Measurements from ENCODE around the gene LRRC4B. TPM values are rescaled to one million over a fixed set of nuclear protein-coding genes. Genes with fewer than 3 reads are reported as not detected.

LRRC4B gene
- total and polyA plus RNA-seq, 2 experiments from 2014 or later, result 2.1 to 6.0 TPM

DNA sequence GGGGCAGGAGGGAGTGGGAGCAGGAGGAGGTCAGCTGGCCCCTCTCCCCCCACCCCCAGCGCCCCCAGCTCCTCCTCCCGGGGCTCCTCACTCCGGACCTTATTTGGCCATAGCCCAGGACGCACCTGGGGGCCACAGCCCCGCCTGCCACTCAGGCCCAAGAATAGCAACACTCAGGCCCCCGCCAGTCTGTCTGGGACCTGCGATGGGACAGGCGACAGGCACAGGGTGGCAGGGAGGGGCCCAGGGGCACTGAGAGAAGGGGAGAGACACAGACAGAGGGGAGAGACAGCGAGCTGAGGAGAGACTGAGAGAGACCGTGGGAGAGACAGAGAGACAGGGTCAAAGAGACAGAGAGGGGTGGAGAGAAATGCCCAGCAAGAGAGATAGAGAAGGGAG, 67.5 kb downstream of the LRRC4B start:
- Histone ChIP-seq H3K9me3 (ENCODE audit: low read depth) (no peaks in the 10 kb centered on the region), H3K9me2 (replicated peaks; ENCODE audit: insufficient read depth) (no peaks in the 10 kb centered on the region), H3K27ac (no peak overlapping the region), H3K79me2 (no peaks in the 10 kb centered on the region), H2AFZ (no peak overlapping the region), H3K4me2 (no peak overlapping the region), H3K4me3 (no peak overlapping the region), H3K4me1 (ENCODE audit: insufficient read depth) (no peaks in the 10 kb centered on the region), H3K27me3 (peaks cover 15% of the 10 kb centered on the region), H4K20me1 (ENCODE audit: insufficient read depth, poor library complexity, severe bottlenecking) (no peaks in the 10 kb centered on the region), H3K36me3 (replicated peaks; ENCODE audit: insufficient read depth, low read depth) (no peaks in the 10 kb centered on the region)
- TF ChIP-seq, protein P1, sequence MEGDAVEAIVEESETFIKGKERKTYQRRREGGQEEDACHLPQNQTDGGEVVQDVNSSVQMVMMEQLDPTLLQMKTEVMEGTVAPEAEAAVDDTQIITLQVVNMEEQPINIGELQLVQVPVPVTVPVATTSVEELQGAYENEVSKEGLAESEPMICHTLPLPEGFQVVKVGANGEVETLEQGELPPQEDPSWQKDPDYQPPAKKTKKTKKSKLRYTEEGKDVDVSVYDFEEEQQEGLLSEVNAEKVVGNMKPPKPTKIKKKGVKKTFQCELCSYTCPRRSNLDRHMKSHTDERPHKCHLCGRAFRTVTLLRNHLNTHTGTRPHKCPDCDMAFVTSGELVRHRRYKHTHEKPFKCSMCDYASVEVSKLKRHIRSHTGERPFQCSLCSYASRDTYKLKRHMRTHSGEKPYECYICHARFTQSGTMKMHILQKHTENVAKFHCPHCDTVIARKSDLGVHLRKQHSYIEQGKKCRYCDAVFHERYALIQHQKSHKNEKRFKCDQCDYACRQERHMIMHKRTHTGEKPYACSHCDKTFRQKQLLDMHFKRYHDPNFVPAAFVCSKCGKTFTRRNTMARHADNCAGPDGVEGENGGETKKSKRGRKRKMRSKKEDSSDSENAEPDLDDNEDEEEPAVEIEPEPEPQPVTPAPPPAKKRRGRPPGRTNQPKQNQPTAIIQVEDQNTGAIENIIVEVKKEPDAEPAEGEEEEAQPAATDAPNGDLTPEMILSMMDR (IDR thresholded peaks at IDR 0.05; ENCODE audit: poor library complexity), result no peak
- TF ChIP-seq EZH2phosphoT487 (IDR thresholded peaks at IDR 0.05; ENCODE audit: low read depth, severe bottlenecking, unreplicated experiment), result no peak
- TF ChIP-seq EZH2 (IDR thresholded peaks at IDR 0.05; ENCODE audit: borderline replicate concordance), result no peak
- 51% methylated on average over 8 of the region's 10 CpGs for WGBS (ENCODE audit: low lambda C conversion rate, missing lambda C conversion rate)
- no peak for DNase-seq (ENCODE audit: low spot score)

GRCh38 chr19:50500060-50500752, 68.0 kb downstream of the LRRC4B start:
- no peaks in the 10 kb centered on the region for H4K20me1 ChIP-seq (ENCODE audit: insufficient read depth, poor library complexity, severe bottlenecking)
- H3K4me3 ChIP-seq, result no peak overlapping the region
- H3K79me2 ChIP-seq, result no peaks in the 10 kb centered on the region
- H3K36me3 ChIP-seq (replicated peaks; ENCODE audit: insufficient read depth, low read depth), result no peaks in the 10 kb centered on the region
- peaks cover 15% of the 10 kb centered on the region for H3K27me3 ChIP-seq
- TF ChIP-seq, protein P1 (IDR thresholded peaks at IDR 0.05; ENCODE audit: poor library complexity), result peak; percentile 26
- TF ChIP-seq EZH2 (IDR thresholded peaks at IDR 0.05; ENCODE audit: borderline replicate concordance), result no peak
- no peaks in the 10 kb centered on the region for H3K4me1 ChIP-seq (ENCODE audit: insufficient read depth)
- H3K27ac ChIP-seq, result no peak overlapping the region
- H3K9me2 ChIP-seq (replicated peaks; ENCODE audit: insufficient read depth), result no peaks in the 10 kb centered on the region
- 30% methylated on average over 12 of the region's 27 CpGs for WGBS (ENCODE audit: low lambda C conversion rate, missing lambda C conversion rate)
- peak; percentile 59 for DNase-seq (ENCODE audit: low spot score)
- no peak overlapping the region for H2AFZ ChIP-seq
- no peaks in the 10 kb centered on the region for H3K9me3 ChIP-seq (ENCODE audit: low read depth)
- no peak overlapping the region for H3K4me2 ChIP-seq

- DNase-seq (ENCODE audit: low spot score), result no peak
- Histone ChIP-seq H3K27me3 (peaks cover 15% of the 10 kb centered on the region), H3K4me3 (no peak overlapping the region), H3K9me2 (replicated peaks; ENCODE audit: insufficient read depth) (no peaks in the 10 kb centered on the region), H3K27ac (no peak overlapping the region), H2AFZ (no peak overlapping the region), H4K20me1 (ENCODE audit: insufficient read depth, poor library complexity, severe bottlenecking) (no peaks in the 10 kb centered on the region), H3K36me3 (replicated peaks; ENCODE audit: insufficient read depth, low read depth) (no peaks in the 10 kb centered on the region), H3K4me2 (no peak overlapping the region), H3K4me1 (ENCODE audit: insufficient read depth) (no peaks in the 10 kb centered on the region), H3K9me3 (ENCODE audit: low read depth) (no peaks in the 10 kb centered on the region), H3K79me2 (no peaks in the 10 kb centered on the region)
- WGBS (ENCODE audit: low lambda C conversion rate, missing lambda C conversion rate), result 79% methylated on average over 5 of the region's 11 CpGs
- TF ChIP-seq, protein P1 (IDR thresholded peaks at IDR 0.05; ENCODE audit: poor library complexity), result no peak
- TF ChIP-seq EZH2phosphoT487 (IDR thresholded peaks at IDR 0.05; ENCODE audit: low read depth, severe bottlenecking, unreplicated experiment), result no peak
- no peak for TF ChIP-seq EZH2 (IDR thresholded peaks at IDR 0.05; ENCODE audit: borderline replicate concordance)
Measured at GRCh38 chr19:50498219-50499056, 69.8 kb downstream of the LRRC4B start.

All from hepatocyte (in vitro differentiated cells).